Mucosa of rectum (tissue), 2 donors: Measurements from ENCODE around the gene PFN3.

Experiments
- H3K27ac ChIP-seq, 2 donors: one replicate each; pipeline ENCODE4 v1.7.0; 2013; ENCODE audit warnings: inconsistent platforms in 2 of 2, low read depth in 2 of 2, low read length in 2 of 2
- H3K27me3 ChIP-seq, 2 donors: one replicate each; pipeline ENCODE4 v1.7.0; 2013; ENCODE audit warnings: low read length in 2 of 2; ENCODE audit not compliant: control insufficient read depth in 2 of 2, insufficient read depth in 2 of 2
- H3K36me3 ChIP-seq, 2 donors: one replicate each; pipeline ENCODE4 v1.7.0; 2013; ENCODE audit warnings: low read length in 2 of 2; ENCODE audit not compliant: control insufficient read depth in 2 of 2, insufficient read depth in 2 of 2
- H3K4me1 ChIP-seq, 2 donors: one replicate each; pipeline ENCODE4 v1.7.0; 2013; ENCODE audit warnings: low read length in 2 of 2, mild to moderate bottlenecking in 1 of 2; ENCODE audit not compliant: control insufficient read depth in 2 of 2, insufficient read depth in 2 of 2
- H3K4me3 ChIP-seq, 2 donors: one replicate each; pipeline ENCODE4 v1.7.0; 2013; ENCODE audit warnings: low read length in 2 of 2
- H3K9ac ChIP-seq, 2 donors: one replicate each; pipeline ENCODE4 v1.7.0; 2013; ENCODE audit warnings: low read length in 2 of 2, low read depth in 1 of 2, mild to moderate bottlenecking in 1 of 2
- H3K9me3 ChIP-seq, 2 donors: one replicate each; pipeline ENCODE4 v1.7.0; 2013; ENCODE audit warnings: low read length in 2 of 2; ENCODE audit not compliant: control insufficient read depth in 2 of 2
- donor health status: healthy.
- donor health status: Normal muscosa, but diverticular disease.

PFN3 gene

GRCh38 chr5:177372910-177373309 lies 27.6 kb downstream of the PFN3 start:
- no peak overlapping the region for H3K9ac ChIP-seq
- no peak overlapping the region for H3K27ac ChIP-seq
- no peaks in the 10 kb centered on the region for H3K27me3 ChIP-seq
- H3K4me3 ChIP-seq: no peak overlapping the region
- H3K9me3 ChIP-seq: no peaks in the 10 kb centered on the region
- H3K36me3 ChIP-seq: peaks cover 0 to 11% of the 10 kb centered on the region in 2 donors
- peaks cover 9 to 17% of the 10 kb centered on the region in 2 donors for H3K4me1 ChIP-seq

- H3K36me3 ChIP-seq: peaks cover 0 to 11% of the 10 kb centered on the region in 2 donors
- H3K4me1 ChIP-seq: peaks cover 13 to 22% of the 10 kb centered on the region in 2 donors
- H3K9ac ChIP-seq: no peak overlapping the region
- H3K27ac ChIP-seq: no peak overlapping the region
- no peaks in the 10 kb centered on the region for H3K27me3 ChIP-seq
- H3K4me3 ChIP-seq: no peak overlapping the region
- H3K9me3 ChIP-seq: no peaks in the 10 kb centered on the region
These were observed 28.2 kb downstream of the PFN3 start for GRCh38 chr5:177372034-177372896.

GRCh38 chr5:177371120-177372033 lies 29.1 kb downstream of the PFN3 start:
- Histone ChIP-seq H3K36me3 (peaks cover 0 to 11% of the 10 kb centered on the region in 2 donors), H3K27ac (peak overlapping the region in 1 of 2 donors; percentile 31), H3K9ac (peak overlapping the region; percentile 26 to 61), H3K4me1 (peaks cover 19 to 24% of the 10 kb centered on the region in 2 donors), H3K9me3 (no peaks in the 10 kb centered on the region), H3K4me3 (peak overlapping the region; percentile 59 to 63), H3K27me3 (no peaks in the 10 kb centered on the region)

GRCh38 chr5:177370488-177371119 lies 29.9 kb downstream of the PFN3 start:
- Histone ChIP-seq H3K9ac (no peak overlapping the region), H3K4me1 (peaks cover 24 to 26% of the 10 kb centered on the region in 2 donors), H3K36me3 (peaks cover 0 to 11% of the 10 kb centered on the region in 2 donors), H3K4me3 (peak overlapping the region; percentile 27 to 63), H3K9me3 (no peaks in the 10 kb centered on the region), H3K27ac (peak overlapping the region in 1 of 2 donors; percentile 12), H3K27me3 (no peaks in the 10 kb centered on the region)

GRCh38 chr5:177369645-177370440 lies 30.6 kb downstream of the PFN3 start:
- Histone ChIP-seq H3K9me3 (no peaks in the 10 kb centered on the region), H3K4me1 (peaks cover 26 to 27% of the 10 kb centered on the region in 2 donors), H3K27me3 (no peaks in the 10 kb centered on the region), H3K4me3 (no peak overlapping the region), H3K9ac (peak overlapping the region in 1 of 2 donors; percentile 21), H3K27ac (no peak overlapping the region), H3K36me3 (peaks cover 0 to 11% of the 10 kb centered on the region in 2 donors)

- no peak overlapping the region for H3K9ac ChIP-seq
- H3K4me1 ChIP-seq: peaks cover 27 to 29% of the 10 kb centered on the region in 2 donors
- H3K4me3 ChIP-seq: no peak overlapping the region
- no peaks in the 10 kb centered on the region for H3K27me3 ChIP-seq
- no peaks in the 10 kb centered on the region for H3K9me3 ChIP-seq
- no peak overlapping the region for H3K27ac ChIP-seq
- peaks cover 0 to 11% of the 10 kb centered on the region in 2 donors for H3K36me3 ChIP-seq
These were observed 31.4 kb downstream of the PFN3 start for GRCh38 chr5:177368869-177369644.

GRCh38 chr5:177367981-177368868 lies 32.2 kb downstream of the PFN3 start:
- no peak overlapping the region for H3K4me3 ChIP-seq
- H3K27ac ChIP-seq: no peak overlapping the region
- H3K36me3 ChIP-seq: peaks cover 0 to 11% of the 10 kb centered on the region in 2 donors
- no peaks in the 10 kb centered on the region for H3K27me3 ChIP-seq
- no peak overlapping the region for H3K9ac ChIP-seq
- H3K9me3 ChIP-seq: no peaks in the 10 kb centered on the region
- H3K4me1 ChIP-seq: peaks cover 27 to 32% of the 10 kb centered on the region in 2 donors

GRCh38 chr5:177367323-177367848 lies 33.1 kb downstream of the PFN3 start:
- peak overlapping the region; percentile 36 to 50 for H3K4me3 ChIP-seq
- peak overlapping the region in 1 of 2 donors; percentile 77 for H3K27ac ChIP-seq
- peaks cover 31 to 34% of the 10 kb centered on the region in 2 donors for H3K4me1 ChIP-seq
- H3K9ac ChIP-seq: no peak overlapping the region
- peaks cover 0 to 11% of the 10 kb centered on the region in 2 donors for H3K36me3 ChIP-seq
- H3K27me3 ChIP-seq: no peaks in the 10 kb centered on the region
- no peaks in the 10 kb centered on the region for H3K9me3 ChIP-seq
